HCT116 (cell line): Measurements from ENCODE around the gene MED12.

Source experiments
- RAD21 ChIP-seq: IDR thresholded peaks from 2 replicates; pipeline ENCODE4 v1.6.1; 2012; ENCODE audit warnings: low read depth, mild to moderate bottlenecking
- REST ChIP-seq: IDR thresholded peaks from 2 replicates; pipeline ENCODE4 v1.6.1; 2012; ENCODE audit warnings: low read depth

GRCh38 chrX:71103110-71103983 lies 15.0 kb upstream of the MED12 start:
- no peak for TF ChIP-seq REST
- TF ChIP-seq RAD21: no peak
